ENCODE results near the gene ANXA11. TPM values are rescaled to one million over a fixed set of nuclear protein-coding genes. Genes with fewer than 3 reads are reported as not detected.

ANXA11 gene
- polyA plus RNA-seq, 5 donors: 80.0 to 102 (median 100) TPM

GRCh38 chr10:80110986-80111385 lies 94.4 kb downstream of the ANXA11 start:
- DNase-seq: no peak

- no peak for DNase-seq
Measured at GRCh38 chr10:80108576-80109239, 96.6 kb downstream of the ANXA11 start.

- DNase-seq: peak; percentile 87 to 90
Measured at GRCh38 chr10:80104066-80104926, 101.0 kb downstream of the ANXA11 start.

Other genes starting within 250 kb of the ANXA11 start
- gene TMEM254, start 126.9 kb downstream of the ANXA11 start, polyA plus RNA-seq (ENCODE audit: insufficient read depth in 1 of 5, insufficient read length in 5 of 5, low replicate concordance in 1 of 5): 10 to 100 TPM; 39.8 to 52.6 (median 46.1) TPM
- gene PLAC9, start 72.8 kb downstream of the ANXA11 start, polyA plus RNA-seq (ENCODE audit: insufficient read depth in 1 of 5, insufficient read length in 5 of 5, low replicate concordance in 1 of 5): 10 to 100 TPM; 36.3 to 87.9 (median 53.0) TPM
- gene MAT1A, start 84.1 kb upstream of the ANXA11 start, polyA plus RNA-seq (ENCODE audit: insufficient read depth in 1 of 5, insufficient read length in 5 of 5, low replicate concordance in 1 of 5): under 1 TPM; 0.51 to 0.90 (median 0.60) TPM
- gene DYDC1, start 151.2 kb upstream of the ANXA11 start, polyA plus RNA-seq (ENCODE audit: insufficient read depth in 1 of 5, insufficient read length in 5 of 5, low replicate concordance in 1 of 5): 1 to 10 TPM in 2 of 5 donors, under 1 TPM in 3; 0.50 to 1.1 (median 0.58) TPM
- 1 to 10 TPM in 4 of 5 donors, under 1 TPM in 1; 0.69 to 5.2 (median 3.7) TPM for gene DYDC2, start 151.2 kb upstream of the ANXA11 start, polyA plus RNA-seq (ENCODE audit: insufficient read depth in 1 of 5, insufficient read length in 5 of 5, low replicate concordance in 1 of 5)
- 10 to 100 TPM; 73.0 to 97.1 (median 94.2) TPM for gene PRXL2A, start 203.0 kb upstream of the ANXA11 start, polyA plus RNA-seq (ENCODE audit: insufficient read depth in 1 of 5, insufficient read length in 5 of 5, low replicate concordance in 1 of 5)
- 10 to 100 TPM; 69.4 to 95.1 (median 78.3) TPM for gene TSPAN14, start 248.8 kb upstream of the ANXA11 start, polyA plus RNA-seq (ENCODE audit: insufficient read depth in 1 of 5, insufficient read length in 5 of 5, low replicate concordance in 1 of 5)

Measured in right lung (tissue), 5 donors.